Thyroid gland (tissue), 4 donors: ENCODE results near the gene INO80E. TPM values are rescaled to one million over a fixed set of nuclear protein-coding genes. Genes with fewer than 3 reads are reported as not detected.
"Not testable (repeated sequence)": the region's sequence is repeated elsewhere in the genome, so short reads cannot be mapped to it uniquely, and the experiment has no call there.

Experiments
- DNase-seq, 2 donors: peaks; one replicate each; pipeline ENCODE4 v3.0.0-alpha.2; 2019
- H3K27ac ChIP-seq, 3 donors: fragments of 200-600 bp; sonication (generic); 1 replicate in 2 of 3; 2 replicates in 1 of 3; pipeline ENCODE4 v1.5.1; 2016 to 2019; ENCODE audit warnings: mild to moderate bottlenecking in 1 of 3, moderate library complexity in 1 of 3
- H3K27me3 ChIP-seq: fragments of 200-600 bp; sonication (generic); one replicate; pipeline ENCODE4 v1.5.1; 2019
- H3K36me3 ChIP-seq, 2 donors: fragments of 200-600 bp; sonication (generic); one replicate each; pipeline ENCODE4 v1.5.1; 2016 to 2019
- H3K4me1 ChIP-seq, 2 donors: fragments of 200-600 bp; sonication (generic); one replicate each; pipeline ENCODE4 v1.5.1; 2017 to 2019
- H3K4me3 ChIP-seq, 3 donors: fragments of 200-600 bp; sonication (generic); replicated peaks in 1 of 3; 1 replicate in 2 of 3; 2 replicates in 1 of 3; pipeline ENCODE4 v1.5.1; 2016; ENCODE audit warnings: mild to moderate bottlenecking in 1 of 3
- H3K9me3 ChIP-seq: fragments of 200-600 bp; sonication (generic); one replicate; pipeline ENCODE4 v1.5.1; 2017
- POLR2A ChIP-seq, 2 donors: fragments of 450-650 bp; IDR thresholded peaks; one replicate each; pipeline ENCODE4 v1.6.1; 2017; ENCODE audit warnings: antibody characterized with exemption in 2 of 2, mild to moderate bottlenecking in 2 of 2, moderate library complexity in 1 of 2
- WGBS, 2 donors: methylation state at CpG; one replicate each; pipeline ENCODE4 v1.1.5; 2017; 5-methylcytosine and 5-hydroxymethylcytosine counted together
- intact Hi-C: fragments of 100-400 bp; cut with DNase I; formaldehyde crosslinking; loops from one replicate; pipeline ENCODE4 v1.15.1; 2023
- total RNA-seq, 4 donors: library from RNA; depleted of rRNA; stranded (reverse); fragments of >200 nt; gene quantifications; one replicate each; pipeline ENCODE4 v1.2.3, GENCODE V29; 2016
- TF ChIP-seq, protein P1 (sequence below), 6 experiments: fragments of 200-600 bp in 3 of 6; fragments of 450-650 bp in 3 of 6; sonication (generic) in 3 of 6; IDR thresholded peaks; one replicate each; pipeline ENCODE4 v1.5.1; 2016 to 2019; ENCODE audit warnings: antibody characterized with exemption in 6 of 6, mild to moderate bottlenecking in 2 of 6, inconsistent platforms in 1 of 6, moderate library complexity in 1 of 6

Gene INO80E
- total RNA-seq, 4 donors from 2014 or later: 45.9 to 165 (median 142) TPM

DNA sequence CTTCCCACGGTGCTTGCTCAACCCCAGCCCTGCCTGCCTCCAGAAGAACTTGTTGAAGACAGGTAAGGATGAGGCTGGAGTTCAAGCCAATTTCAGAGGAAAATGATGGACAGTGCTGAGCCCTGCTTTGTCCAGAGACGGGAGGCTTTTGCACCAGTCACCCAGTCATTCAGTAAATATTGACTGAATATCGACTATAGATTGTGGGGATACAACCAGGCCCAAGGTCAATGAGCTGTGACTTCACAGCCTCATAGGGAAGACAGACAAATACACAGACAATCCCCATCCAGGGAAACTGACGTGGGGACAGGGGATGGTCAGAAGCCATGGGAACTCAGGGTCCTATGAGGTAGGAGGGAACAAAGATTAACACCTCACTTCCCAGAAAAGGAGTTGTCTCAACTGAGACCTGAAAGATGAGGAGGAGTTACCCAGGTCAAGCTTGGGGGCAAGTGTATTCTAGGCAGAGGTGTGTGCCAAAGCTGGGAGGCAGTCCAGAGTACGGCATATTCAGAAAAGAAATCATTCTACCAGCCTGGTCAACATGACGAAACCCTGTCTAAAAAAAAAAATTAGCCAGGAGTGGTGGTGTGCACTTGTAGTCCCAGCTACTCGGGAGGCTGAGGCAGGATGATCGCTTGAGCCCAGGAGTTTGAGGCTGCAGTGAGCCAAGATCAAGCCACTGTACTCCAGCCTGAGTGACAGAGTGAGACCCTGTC lies 20.7 kb downstream of the INO80E start:
- H3K27me3 ChIP-seq: no peaks in the 10 kb centered on the region
- no peaks in the 10 kb centered on the region for H3K9me3 ChIP-seq
- intact Hi-C loops: no loop called here
- 77 to 78% methylated on average over 8 of the region's 8 CpGs for WGBS, 2 donors
- H3K4me1 ChIP-seq: peaks cover 11% of the 10 kb centered on the region in 2 donors
- DNase-seq: no peak
- H3K27ac ChIP-seq: no peak overlapping the region
- TF ChIP-seq POLR2A (IDR thresholded peaks at IDR 0.05): no peak
- TF ChIP-seq, protein P1, sequence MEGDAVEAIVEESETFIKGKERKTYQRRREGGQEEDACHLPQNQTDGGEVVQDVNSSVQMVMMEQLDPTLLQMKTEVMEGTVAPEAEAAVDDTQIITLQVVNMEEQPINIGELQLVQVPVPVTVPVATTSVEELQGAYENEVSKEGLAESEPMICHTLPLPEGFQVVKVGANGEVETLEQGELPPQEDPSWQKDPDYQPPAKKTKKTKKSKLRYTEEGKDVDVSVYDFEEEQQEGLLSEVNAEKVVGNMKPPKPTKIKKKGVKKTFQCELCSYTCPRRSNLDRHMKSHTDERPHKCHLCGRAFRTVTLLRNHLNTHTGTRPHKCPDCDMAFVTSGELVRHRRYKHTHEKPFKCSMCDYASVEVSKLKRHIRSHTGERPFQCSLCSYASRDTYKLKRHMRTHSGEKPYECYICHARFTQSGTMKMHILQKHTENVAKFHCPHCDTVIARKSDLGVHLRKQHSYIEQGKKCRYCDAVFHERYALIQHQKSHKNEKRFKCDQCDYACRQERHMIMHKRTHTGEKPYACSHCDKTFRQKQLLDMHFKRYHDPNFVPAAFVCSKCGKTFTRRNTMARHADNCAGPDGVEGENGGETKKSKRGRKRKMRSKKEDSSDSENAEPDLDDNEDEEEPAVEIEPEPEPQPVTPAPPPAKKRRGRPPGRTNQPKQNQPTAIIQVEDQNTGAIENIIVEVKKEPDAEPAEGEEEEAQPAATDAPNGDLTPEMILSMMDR (IDR thresholded peaks at IDR 0.05): no peak
- H3K4me3 ChIP-seq: no peak overlapping the region
- no peaks in the 10 kb centered on the region for H3K36me3 ChIP-seq

DNA sequence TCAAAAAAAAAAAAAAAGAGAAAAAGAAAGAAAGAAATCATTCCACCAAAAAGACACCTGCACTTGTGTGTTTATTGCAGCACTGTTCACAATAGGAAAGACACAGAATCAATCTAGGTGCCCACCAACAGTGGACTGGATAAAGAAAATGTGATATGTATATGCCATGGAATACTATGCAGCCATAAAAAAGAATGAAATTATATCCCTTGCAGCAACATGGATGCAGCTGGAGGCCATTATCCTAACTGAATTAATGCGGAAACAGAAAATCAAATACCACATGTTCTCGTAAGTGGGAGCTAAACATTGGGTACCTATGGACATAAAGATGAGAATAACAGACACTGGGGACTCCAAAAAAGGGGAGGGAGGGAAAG lies 21.2 kb downstream of the INO80E start:
- 97 to 99% methylated on average over 2 of the region's 2 CpGs for WGBS, 2 donors
- intact Hi-C loops: no loop called here
- H3K27ac ChIP-seq: no peak overlapping the region

GRCh38 chr16:30017937-30018336 lies 21.9 kb downstream of the INO80E start:
- H3K36me3 ChIP-seq, H3K9me3 ChIP-seq, intact Hi-C loops, H3K4me3 ChIP-seq, DNase-seq, H3K27ac ChIP-seq, H3K27me3 ChIP-seq: not testable (repeated sequence)
- peaks cover 11 to 12% of the 10 kb centered on the region in 2 donors for H3K4me1 ChIP-seq
- WGBS, 2 donors: 85 to 87% methylated on average over 4 of the region's 4 CpGs

More for the DNA sequence above, 21.2 kb downstream of the INO80E start:
- Histone ChIP-seq H3K36me3 (no peaks in the 10 kb centered on the region), H3K27me3 (no peaks in the 10 kb centered on the region), H3K4me3 (no peak overlapping the region), H3K9me3 (no peaks in the 10 kb centered on the region), H3K4me1 (peaks cover 11 to 12% of the 10 kb centered on the region in 2 donors)
- DNase-seq: no peak
- no peak for TF ChIP-seq POLR2A (IDR thresholded peaks at IDR 0.05)

- no peak overlapping the region for H3K27ac ChIP-seq
- 76 to 86% methylated on average over 4 of the region's 4 CpGs for WGBS, 2 donors
- H3K27me3 ChIP-seq: no peaks in the 10 kb centered on the region
- intact Hi-C loops: no loop called here
- TF ChIP-seq POLR2A (IDR thresholded peaks at IDR 0.05): no peak
- TF ChIP-seq, protein P1 (IDR thresholded peaks at IDR 0.05): no peak
- H3K4me3 ChIP-seq: no peak overlapping the region
- no peaks in the 10 kb centered on the region for H3K36me3 ChIP-seq
- no peaks in the 10 kb centered on the region for H3K9me3 ChIP-seq
- peaks cover 11 to 12% of the 10 kb centered on the region in 2 donors for H3K4me1 ChIP-seq
- DNase-seq: no peak
These were observed 22.7 kb downstream of the INO80E start for GRCh38 chr16:30018731-30019158.

DNA sequence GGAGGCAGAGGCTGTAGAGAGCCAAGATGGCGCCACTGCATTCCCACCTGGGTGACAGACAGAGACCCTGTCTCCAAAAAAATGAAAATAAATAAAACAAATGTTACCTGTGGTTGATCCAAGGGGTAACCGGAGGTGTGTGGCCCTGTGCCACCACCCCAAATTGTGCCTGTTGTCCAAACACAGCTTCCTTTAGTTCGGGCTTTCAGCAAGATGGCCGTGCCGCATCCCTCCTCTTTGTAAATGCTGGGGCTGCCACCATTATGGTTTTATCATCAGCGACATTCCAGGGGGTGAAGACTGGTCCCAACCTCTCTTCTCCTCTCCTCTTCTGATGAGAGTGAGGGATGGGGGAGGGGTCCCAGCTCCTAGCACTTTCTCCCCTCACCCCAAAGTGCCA lies 26.8 kb downstream of the INO80E start, which contains the start of gene C16orf92:
C16orf92 (plus strand) TSS at position 312 of the 400 bp plus-strand sequence. CDS start 143 bp downstream, outside the sequence.
- WGBS, 2 donors: 82 to 87% methylated on average over 6 of the region's 6 CpGs
- intact Hi-C loops: loop anchor here (10.0 kb wide), 1 partner anchor 188 kb away; no protein-coding TSS in a partner anchor
- no peak for DNase-seq
- Histone ChIP-seq H3K27me3 (no peaks in the 10 kb centered on the region), H3K4me1 (peaks cover 6 to 8% of the 10 kb centered on the region in 2 donors), H3K36me3 (no peaks in the 10 kb centered on the region), H3K9me3 (no peaks in the 10 kb centered on the region), H3K4me3 (no peak within 1 kb of the TSS), H3K27ac (no peak within 1 kb of the TSS)
- TF ChIP-seq POLR2A (IDR thresholded peaks at IDR 0.05): no peak
- TF ChIP-seq, protein P1 (IDR thresholded peaks at IDR 0.05): no peak

DNA sequence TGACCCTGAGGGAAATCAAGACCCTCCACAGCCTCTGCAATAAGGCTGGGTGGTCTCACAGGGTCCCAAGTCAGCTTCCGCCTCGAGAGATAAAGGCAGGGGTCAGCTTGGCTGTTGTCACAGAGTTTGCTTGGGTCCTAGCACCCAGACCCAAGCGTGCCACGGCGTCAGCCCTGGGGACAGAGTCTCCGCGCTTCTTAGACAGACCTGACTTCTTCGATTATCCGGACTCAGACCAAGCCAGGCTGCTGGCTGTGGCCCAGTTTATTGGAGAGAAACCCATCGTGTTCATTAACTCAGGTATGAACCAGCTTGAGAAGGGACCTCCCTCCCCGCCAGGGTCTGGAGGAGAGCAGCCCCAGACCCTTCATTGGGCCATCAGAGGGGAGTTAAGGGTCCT lies 27.5 kb downstream of the INO80E start:
- H3K9me3 ChIP-seq: no peaks in the 10 kb centered on the region
- H3K27ac ChIP-seq: no peak overlapping the region
- intact Hi-C loops: loop anchor here (10.0 kb wide), 1 partner anchor 189 kb away; no protein-coding TSS in a partner anchor
- H3K27me3 ChIP-seq: no peaks in the 10 kb centered on the region
- TF ChIP-seq POLR2A (IDR thresholded peaks at IDR 0.05): no peak
- TF ChIP-seq, protein P1 (IDR thresholded peaks at IDR 0.05): no peak
- WGBS, 2 donors: 81 to 92% methylated on average over 6 to 11 of the region's 11 CpGs
- H3K4me3 ChIP-seq: no peak overlapping the region
- no peaks in the 10 kb centered on the region for H3K36me3 ChIP-seq
- peaks cover 6 to 8% of the 10 kb centered on the region in 2 donors for H3K4me1 ChIP-seq
- no peak for DNase-seq
